K562 (cell line): ENCODE measurements around the gene IFIT2. TPM values are rescaled to one million over a fixed set of nuclear protein-coding genes. Genes with fewer than 3 reads are reported as not detected.

Experiments
- ATAC-seq: fragments of 200-7000 bp; cut with Tn5 transposase; 3 replicates; pipeline ENCODE4 v1.9.1; 2020; ENCODE audit warnings: moderate library complexity
- BruUV-seq: library from RNA; stranded (reverse); fragments of 400-500 nt; replicated peaks from 2 replicates; lab custom pipeline; 2021; lab: Mats Ljungman, UMichigan
- CTCF ChIA-PET: fragments of 300-600 bp; formaldehyde crosslinking; extraction: SDS; loops from one replicate; lab custom pipeline; 2021; ENCODE audit warnings: low intra/inter-chr PET ratio; lab: Yijun Ruan, JAX
- POLR2A ChIA-PET: fragments of 300-600, 350-650 bp; sonication (Branson Sonifier 250); formaldehyde crosslinking; extraction: SDS; loops from one replicate; lab custom pipeline; 2021; ENCODE audit warnings: antibody characterized with exemption, inconsistent platforms; lab: Yijun Ruan, JAX
- DNase-seq, 4 experiments: peaks; one replicate each; pipeline versions ENCODE4 v3.0.0 to v3.0.0-alpha.2; 2011 to 2018; ENCODE audit warnings: low spot score in 3 of 4, mixed read lengths in 3 of 4; ENCODE audit errors: extremely low read depth in 1 of 4
- FAIRE-seq: peaks from 2 replicates; lab custom pipeline; 2011; peaks lifted over from hg19 to GRCh38; lab: Jason Lieb, UNC
- H2AFZ ChIP-seq: 2 replicates; pipeline ENCODE4 v1.6.0; 2011; ENCODE audit warnings: low read depth, low read length, control low read depth, inconsistent platforms
- H3K27ac ChIP-seq: fragments of 200-600 bp; 3 replicates; pipeline ENCODE4 v1.8.0; 2011; ENCODE audit warnings: low read depth, mild to moderate bottlenecking, control low read depth, inconsistent platforms, low read length, moderate library complexity, mixed read lengths; ENCODE audit errors: extremely low read depth
- H3K27me3 ChIP-seq, 2 experiments: fragments of 300-600 bp in 1 of 2; 2 replicates in 1 of 2; 3 replicates in 1 of 2; pipeline versions ENCODE4 v1.6.0 to v1.8.0; 2011; ENCODE audit warnings: inconsistent platforms in 2 of 2, low read length in 2 of 2, mild to moderate bottlenecking in 1 of 2, mixed read lengths in 1 of 2, moderate library complexity in 1 of 2; ENCODE audit not compliant: control insufficient read depth in 2 of 2, insufficient read depth in 2 of 2
- H3K36me3 ChIP-seq: fragments of 300-600 bp; 3 replicates; pipeline ENCODE4 v1.8.0; 2011; ENCODE audit warnings: mild to moderate bottlenecking, low read length, inconsistent platforms; ENCODE audit not compliant: control insufficient read depth, insufficient read depth
- H3K4me1 ChIP-seq, 2 experiments: fragments of 200-600 bp in 1 of 2; replicated peaks in 1 of 2; 2 replicates in 1 of 2; 3 replicates in 1 of 2; pipeline versions ENCODE4 v1.5.1 to v1.8.0; 2011; ENCODE audit warnings: inconsistent platforms in 2 of 2, low read length in 2 of 2, mild to moderate bottlenecking in 1 of 2, mixed read lengths in 1 of 2, moderate library complexity in 1 of 2; ENCODE audit not compliant: control insufficient read depth in 2 of 2, insufficient read depth in 2 of 2
- H3K4me2 ChIP-seq: 2 replicates; pipeline ENCODE4 v1.6.1; 2011; ENCODE audit warnings: low read length, control low read depth, inconsistent platforms, mixed read lengths; ENCODE audit not compliant: insufficient read depth
- H3K4me3 ChIP-seq: fragments of 200-600 bp; sonication (generic), shearing (Covaris generic); 2 replicates; pipeline ENCODE4 v1.5.1; 2016; ENCODE audit warnings: control low read depth, inconsistent platforms
- H3K79me2 ChIP-seq: fragments of 200-600 bp; 3 replicates; pipeline ENCODE4 v1.8.0; 2011; ENCODE audit warnings: low read length, inconsistent platforms; ENCODE audit not compliant: control insufficient read depth, insufficient read depth
- H3K9ac ChIP-seq, 2 experiments: 2 replicates each; pipeline versions ENCODE4 v1.6.0 to v1.6.1; 2011; ENCODE audit warnings: low read depth in 2 of 2, low read length in 2 of 2, control low read depth in 1 of 2, inconsistent platforms in 1 of 2, mild to moderate bottlenecking in 1 of 2, mixed read lengths in 1 of 2; ENCODE audit not compliant: insufficient read depth in 1 of 2
- H3K9me1 ChIP-seq: one replicate; pipeline ENCODE4 v1.6.0; 2011; ENCODE audit warnings: inconsistent platforms, mild to moderate bottlenecking, low read length, moderate library complexity; ENCODE audit not compliant: control insufficient read depth, insufficient read depth
- H3K9me3 ChIP-seq: replicated peaks from 2 replicates; pipeline ENCODE4 v1.5.1; 2011; ENCODE audit warnings: low read depth, low read length, inconsistent platforms; ENCODE audit not compliant: control insufficient read depth, insufficient read depth
- H4K20me1 ChIP-seq: replicated peaks from 2 replicates; pipeline ENCODE4 v1.6.1; 2011; ENCODE audit warnings: low read length, inconsistent platforms, mixed read lengths; ENCODE audit not compliant: control insufficient read depth, insufficient read depth
- CBFB ChIP-seq: sonication (generic); formaldehyde crosslinking; IDR thresholded peaks from 2 replicates; pipeline ENCODE4 v1.4.0; 2020; ENCODE audit warnings: mild to moderate bottlenecking, missing genetic modification reagents
- WGBS: fragments of 100-300 bp; shearing (Covaris generic); methylation state at CpG from one replicate; pipeline ENCODE4 v1.1.6; 2016; ENCODE audit warnings: low coverage, mixed read lengths; ENCODE audit not compliant: insufficient coverage; ENCODE audit errors: missing lambda C conversion rate; 5-methylcytosine and 5-hydroxymethylcytosine counted together
- in situ Hi-C: fragments of 300-500 bp; cut with MboI; formaldehyde crosslinking; loops from 4 replicates; pipeline ENCODE4 v1.15.0; 2018; ENCODE audit warnings: inconsistent platforms, mixed read lengths
- intact Hi-C: fragments of 100-400 bp; cut with micrococcal nuclease; formaldehyde crosslinking; loops from 2 replicates; pipeline ENCODE4 v1.14.2; 2022
- polyA plus RNA-seq, 8 experiments: library from polyadenylated mRNA; depleted of rRNA in 4 of 8; stranded (reverse) in 5 of 8; unstranded in 3 of 8; fragments of >200 nt; fragmentation: Nextera tagmentation in 2 of 8; fragmentation: Illumina TruSeq in 1 of 8; extraction: Ambion mirVana in 2 of 8; extraction: Trizol in 1 of 8; gene quantifications; 2 replicates each; pipeline versions ENCODE4 v1.2.1 to v1.2.3, GENCODE V29; 2011 to 2014; ENCODE audit warnings: inconsistent platforms in 1 of 8, missing spikeins in 1 of 8
- total RNA-seq, 7 experiments: library from RNA; depleted of rRNA in 6 of 7; stranded (reverse); fragments of >200 nt in 6 of 7; fragmentation: Illumina TruSeq in 2 of 7; extraction: Trizol in 2 of 7; gene quantifications; 2 replicates each; pipeline versions ENCODE4 v1.2.1 to v1.2.3, GENCODE V29; 2011 to 2021; ENCODE audit warnings: low replicate concordance in 1 of 7
- TF ChIP-seq, protein P1 (sequence below): fragments of 250-450 bp; sonication (Bioruptor Pico); IDR thresholded peaks from 2 replicates; pipeline ENCODE4 v1.4.0; 2020; ENCODE audit warnings: mild to moderate bottlenecking, moderate library complexity, borderline replicate concordance

The IFIT2 gene
- total and polyA plus RNA-seq, 9 of the 15 experiments (the other 6 are each of a cell fraction or from before 2014, with no cell fraction given), result 0.03 to 0.25 (median 0.10) TPM; not detected in 1

- H3K4me1 ChIP-seq, result no peaks in the 10 kb centered on the region
- WGBS, result 0% methylated on average over 3 of the region's 4 CpGs
- DNase-seq (no peak), FAIRE-seq (no peak), ATAC-seq (no peak)
- H4K20me1 ChIP-seq, result no peaks in the 10 kb centered on the region
- BruUV-seq, result no TSS peak
- H3K9ac ChIP-seq, result no peak overlapping the region
- POLR2A ChIA-PET, result no interaction called here
- H3K9me3 ChIP-seq, result no peaks in the 10 kb centered on the region
- H3K79me2 ChIP-seq, result no peaks in the 10 kb centered on the region
- TF ChIP-seq, protein P1, sequence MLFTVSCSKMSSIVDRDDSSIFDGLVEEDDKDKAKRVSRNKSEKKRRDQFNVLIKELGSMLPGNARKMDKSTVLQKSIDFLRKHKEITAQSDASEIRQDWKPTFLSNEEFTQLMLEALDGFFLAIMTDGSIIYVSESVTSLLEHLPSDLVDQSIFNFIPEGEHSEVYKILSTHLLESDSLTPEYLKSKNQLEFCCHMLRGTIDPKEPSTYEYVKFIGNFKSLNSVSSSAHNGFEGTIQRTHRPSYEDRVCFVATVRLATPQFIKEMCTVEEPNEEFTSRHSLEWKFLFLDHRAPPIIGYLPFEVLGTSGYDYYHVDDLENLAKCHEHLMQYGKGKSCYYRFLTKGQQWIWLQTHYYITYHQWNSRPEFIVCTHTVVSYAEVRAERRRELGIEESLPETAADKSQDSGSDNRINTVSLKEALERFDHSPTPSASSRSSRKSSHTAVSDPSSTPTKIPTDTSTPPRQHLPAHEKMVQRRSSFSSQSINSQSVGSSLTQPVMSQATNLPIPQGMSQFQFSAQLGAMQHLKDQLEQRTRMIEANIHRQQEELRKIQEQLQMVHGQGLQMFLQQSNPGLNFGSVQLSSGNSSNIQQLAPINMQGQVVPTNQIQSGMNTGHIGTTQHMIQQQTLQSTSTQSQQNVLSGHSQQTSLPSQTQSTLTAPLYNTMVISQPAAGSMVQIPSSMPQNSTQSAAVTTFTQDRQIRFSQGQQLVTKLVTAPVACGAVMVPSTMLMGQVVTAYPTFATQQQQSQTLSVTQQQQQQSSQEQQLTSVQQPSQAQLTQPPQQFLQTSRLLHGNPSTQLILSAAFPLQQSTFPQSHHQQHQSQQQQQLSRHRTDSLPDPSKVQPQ (CRISPR knock-in tag), result no peak
- no peak for TF ChIP-seq CBFB (CRISPR knock-in tag)
- in situ Hi-C loops, result no loop called here
- no peak overlapping the region for H3K27ac ChIP-seq
- no peaks in the 10 kb centered on the region for H3K9me1 ChIP-seq
- CTCF ChIA-PET, result no interaction called here
- no peaks in the 10 kb centered on the region for H3K27me3 ChIP-seq
- H3K4me2 ChIP-seq, result no peak overlapping the region
- H3K36me3 ChIP-seq, result no peaks in the 10 kb centered on the region
- no peak overlapping the region for H3K4me3 ChIP-seq
- intact Hi-C loops, result no loop called here
- no peak overlapping the region for H2AFZ ChIP-seq
Measured at GRCh38 chr10:89281606-89282395, 20.0 kb upstream of the IFIT2 start.
